SU-DHL-6 (cell line): ENCODE results near the gene AP1S1.

Experiments
- H2AFZ ChIP-seq: fragments of 200-600 bp; sonication (generic); 2 replicates; pipeline ENCODE4 v1.6.1; 2014; ENCODE audit warnings: low read depth, mild to moderate bottlenecking, moderate library complexity, mixed read lengths, antibody characterized with exemption, low read length; ENCODE audit not compliant: severe bottlenecking
- H3F3A ChIP-seq: fragments of 200-600 bp; shearing (Covaris generic); 2 replicates; pipeline ENCODE4 v1.6.0; 2016; ENCODE audit warnings: antibody characterized with exemption, mild to moderate bottlenecking; ENCODE audit not compliant: insufficient read depth
- H3K27ac ChIP-seq: fragments of 200-600 bp; sonication (generic); 2 replicates; pipeline ENCODE4 v1.5.1; 2016; ENCODE audit warnings: low read depth, mild to moderate bottlenecking, low read length, moderate library complexity, mixed read lengths
- H3K27me3 ChIP-seq: fragments of 200-600 bp; sonication (generic), shearing (Covaris generic); 2 replicates; pipeline ENCODE4 v1.6.0; 2014; ENCODE audit warnings: mild to moderate bottlenecking, low read length
- H3K36me3 ChIP-seq: fragments of 200-600 bp; sonication (generic); 2 replicates; pipeline ENCODE4 v1.6.1; 2014; ENCODE audit warnings: mild to moderate bottlenecking, low read length, mixed read lengths
- H3K4me2 ChIP-seq: fragments of 300-600, 200-600 bp; shearing (Covaris generic), sonication (generic); 2 replicates; pipeline ENCODE4 v1.6.0; 2014; ENCODE audit warnings: low read length, low read depth, mild to moderate bottlenecking; ENCODE audit not compliant: poor library complexity, severe bottlenecking
- H3K4me3 ChIP-seq: fragments of 200-600 bp; sonication (generic); 2 replicates; pipeline ENCODE4 v1.5.1; 2014; ENCODE audit warnings: antibody characterized with exemption, low read length, mild to moderate bottlenecking, mixed read lengths; ENCODE audit not compliant: insufficient read depth, poor library complexity, severe bottlenecking
- H3K79me2 ChIP-seq: fragments of 200-600 bp; sonication (generic); 2 replicates; pipeline ENCODE4 v1.6.1; 2014; ENCODE audit warnings: mild to moderate bottlenecking, low read length, moderate library complexity; ENCODE audit not compliant: insufficient read depth
- H3K9ac ChIP-seq: fragments of 200-600 bp; sonication (generic); 2 replicates; pipeline ENCODE4 v1.7.0; 2014; ENCODE audit warnings: mild to moderate bottlenecking, low read length
- H3K9me2 ChIP-seq: fragments of 200-600 bp; sonication (generic); replicated peaks from 2 replicates; pipeline ENCODE4 v1.6.1; 2014; ENCODE audit warnings: low read length; ENCODE audit not compliant: insufficient read depth
- H3K9me3 ChIP-seq: fragments of 200-600 bp; sonication (generic); 2 replicates; pipeline ENCODE4 v1.6.1; 2014; ENCODE audit warnings: low read length, mixed read lengths; ENCODE audit not compliant: insufficient read depth
- H4K20me1 ChIP-seq: fragments of 200-600 bp; sonication (generic); 2 replicates; pipeline ENCODE4 v1.6.1; 2014; ENCODE audit warnings: low read depth, mild to moderate bottlenecking, antibody characterized with exemption, low read length, moderate library complexity, mixed read lengths
- EZH2phosphoT487 ChIP-seq: fragments of 200-600 bp; sonication (generic), shearing (Covaris generic); conservative IDR thresholded peaks from 2 replicates; pipeline ENCODE4 v1.6.1; 2018; ENCODE audit warnings: mild to moderate bottlenecking, antibody characterized with exemption, low read length, moderate library complexity, mixed read lengths
- TF ChIP-seq, protein P1 (sequence below): fragments of 200-600 bp; sonication (generic); IDR thresholded peaks from one replicate; pipeline ENCODE4 v1.5.1; 2017; ENCODE audit warnings: antibody characterized with exemption, mild to moderate bottlenecking, low read length, moderate library complexity; ENCODE audit not compliant: insufficient read depth, poor library complexity, severe bottlenecking

Gene AP1S1

DNA sequence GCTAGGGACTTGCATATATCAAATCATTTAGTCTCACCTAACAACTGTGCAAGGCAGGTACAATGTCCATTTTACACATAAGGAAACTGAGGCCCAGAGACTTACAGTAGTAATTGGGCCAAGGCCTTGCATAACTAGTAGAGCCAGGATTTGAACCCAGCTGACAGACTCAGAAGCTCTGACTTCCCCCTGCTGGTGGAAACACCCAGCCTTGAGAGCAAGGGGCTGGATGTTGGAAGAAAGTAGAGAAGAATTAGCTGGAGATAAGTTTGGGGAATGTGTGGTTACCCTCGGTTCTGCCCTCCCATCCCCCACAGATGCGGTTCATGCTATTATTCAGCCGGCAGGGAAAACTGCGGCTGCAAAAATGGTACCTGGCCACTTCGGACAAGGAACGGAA, 2.0 kb downstream of the AP1S1 start:
- Histone ChIP-seq H2AFZ (no peak overlapping the region), H3K9me3 (no peaks in the 10 kb centered on the region), H3K9me2 (no peaks in the 10 kb centered on the region), H3K79me2 (no peaks in the 10 kb centered on the region), H3K4me3 (no peak overlapping the region), H3K36me3 (no peaks in the 10 kb centered on the region), H3K4me2 (no peak overlapping the region), H3K9ac (no peak overlapping the region), H3K27me3 (no peaks in the 10 kb centered on the region), H4K20me1 (no peaks in the 10 kb centered on the region), H3F3A (0 out of 2 replicates have a peak, but pooled peaks cover 9% of the 10 kb centered on the region), H3K27ac (no peak overlapping the region)
- TF ChIP-seq EZH2phosphoT487, result no peak
- TF ChIP-seq, protein P1, sequence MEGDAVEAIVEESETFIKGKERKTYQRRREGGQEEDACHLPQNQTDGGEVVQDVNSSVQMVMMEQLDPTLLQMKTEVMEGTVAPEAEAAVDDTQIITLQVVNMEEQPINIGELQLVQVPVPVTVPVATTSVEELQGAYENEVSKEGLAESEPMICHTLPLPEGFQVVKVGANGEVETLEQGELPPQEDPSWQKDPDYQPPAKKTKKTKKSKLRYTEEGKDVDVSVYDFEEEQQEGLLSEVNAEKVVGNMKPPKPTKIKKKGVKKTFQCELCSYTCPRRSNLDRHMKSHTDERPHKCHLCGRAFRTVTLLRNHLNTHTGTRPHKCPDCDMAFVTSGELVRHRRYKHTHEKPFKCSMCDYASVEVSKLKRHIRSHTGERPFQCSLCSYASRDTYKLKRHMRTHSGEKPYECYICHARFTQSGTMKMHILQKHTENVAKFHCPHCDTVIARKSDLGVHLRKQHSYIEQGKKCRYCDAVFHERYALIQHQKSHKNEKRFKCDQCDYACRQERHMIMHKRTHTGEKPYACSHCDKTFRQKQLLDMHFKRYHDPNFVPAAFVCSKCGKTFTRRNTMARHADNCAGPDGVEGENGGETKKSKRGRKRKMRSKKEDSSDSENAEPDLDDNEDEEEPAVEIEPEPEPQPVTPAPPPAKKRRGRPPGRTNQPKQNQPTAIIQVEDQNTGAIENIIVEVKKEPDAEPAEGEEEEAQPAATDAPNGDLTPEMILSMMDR, result no peak

DNA sequence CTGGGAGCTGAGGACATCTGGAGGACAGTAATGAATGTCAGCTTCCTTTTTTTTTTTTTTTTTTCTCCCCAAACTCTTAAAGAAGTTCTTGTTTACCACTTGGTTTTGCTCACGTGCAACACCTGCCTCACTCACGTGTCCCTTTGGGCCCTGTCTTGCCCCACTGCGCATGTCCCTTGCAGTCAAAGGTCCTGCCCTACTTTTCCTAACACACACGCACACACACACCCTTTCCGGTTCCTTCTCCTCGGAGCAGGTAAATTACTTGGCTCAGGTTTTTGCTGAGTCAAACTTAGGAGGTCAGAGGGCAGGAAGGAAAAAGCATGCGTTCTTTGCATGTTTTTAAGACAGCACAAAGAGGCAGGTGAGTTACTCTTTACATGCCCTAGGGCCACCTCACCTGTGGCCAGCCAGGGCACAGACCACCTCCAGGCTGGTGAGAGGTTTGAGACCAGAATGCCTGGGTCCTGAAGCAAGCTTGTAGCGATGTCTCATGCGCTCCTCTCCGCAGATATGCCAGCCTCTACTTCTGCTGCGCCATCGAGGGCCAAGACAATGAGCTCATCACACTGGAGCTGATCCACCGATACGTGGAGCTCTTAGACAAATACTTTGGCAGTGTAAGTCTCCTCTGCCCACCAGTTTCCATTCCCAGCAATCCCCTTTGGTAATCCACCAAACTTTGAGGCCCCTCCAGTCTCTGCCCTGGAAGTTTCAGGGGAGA, 2.8 kb downstream of the AP1S1 start:
- Histone ChIP-seq H3K27ac (no peak overlapping the region), H3K27me3 (no peaks in the 10 kb centered on the region), H3K9ac (no peak overlapping the region), H3K79me2 (no peaks in the 10 kb centered on the region), H3K4me2 (no peak overlapping the region), H2AFZ (no peak overlapping the region), H4K20me1 (no peaks in the 10 kb centered on the region), H3K9me3 (no peaks in the 10 kb centered on the region), H3F3A (peaks cover 10% of the 10 kb centered on the region; the same call in 1 of the 2 replicates), H3K36me3 (no peaks in the 10 kb centered on the region), H3K9me2 (no peaks in the 10 kb centered on the region), H3K4me3 (no peak overlapping the region)
- TF ChIP-seq, protein P1, result no peak
- no peak for TF ChIP-seq EZH2phosphoT487

DNA sequence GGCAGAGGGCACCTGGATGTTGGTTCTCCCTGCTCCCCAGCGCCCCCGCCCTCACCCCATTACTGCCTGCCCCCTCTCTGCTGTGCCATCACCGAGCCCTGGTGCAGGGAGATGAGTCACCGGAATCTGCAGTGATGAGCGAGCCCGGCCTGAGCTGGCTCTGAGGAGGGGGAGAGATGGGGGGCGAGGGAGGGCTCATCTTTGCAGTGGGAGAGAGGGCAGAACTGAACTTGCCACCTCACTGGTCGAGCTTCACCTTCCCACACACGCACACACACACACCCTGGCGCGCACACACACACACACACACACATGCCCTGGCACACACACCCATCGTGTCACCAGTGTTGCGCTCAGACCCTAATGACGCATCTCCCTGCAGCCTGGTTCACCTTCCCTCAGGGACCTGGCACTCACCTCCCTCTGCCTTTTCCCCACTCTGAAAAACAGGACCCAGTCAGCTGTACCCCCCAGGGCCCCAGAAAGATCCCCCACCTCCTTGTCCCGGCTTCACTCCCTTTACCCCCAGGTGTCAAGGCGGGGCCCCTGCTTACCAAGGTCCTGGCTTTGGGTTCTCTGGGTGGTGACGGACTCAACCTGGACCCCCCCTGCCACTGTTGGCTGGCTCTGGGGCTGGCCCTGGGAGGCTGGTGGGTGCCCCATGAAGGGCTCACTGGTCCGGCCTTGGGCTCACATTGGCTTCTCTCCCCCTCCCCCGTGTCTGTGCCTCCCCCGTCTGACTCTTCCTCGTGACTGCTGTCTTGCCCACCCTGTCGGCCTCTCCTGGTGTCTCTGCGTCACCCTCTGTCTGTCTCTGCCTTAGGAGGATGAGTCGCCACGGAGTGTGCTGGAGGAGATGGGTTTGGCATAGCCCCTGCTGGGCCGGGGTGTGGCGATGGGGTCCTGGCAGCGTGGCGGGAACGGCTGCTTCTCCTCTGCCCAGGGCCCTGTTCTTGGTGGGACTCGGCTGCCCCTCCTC, 5.7 kb downstream of the AP1S1 start:
- no peaks in the 10 kb centered on the region for H3K9me3 ChIP-seq
- no peaks in the 10 kb centered on the region for H3K9me2 ChIP-seq
- no peak overlapping the region for H3K27ac ChIP-seq
- H4K20me1 ChIP-seq, result no peaks in the 10 kb centered on the region
- TF ChIP-seq, protein P1, result no peak
- no peak for TF ChIP-seq EZH2phosphoT487
- H3K27me3 ChIP-seq, result no peaks in the 10 kb centered on the region
- H3K4me2 ChIP-seq, result no peak overlapping the region
- no peaks in the 10 kb centered on the region for H3K79me2 ChIP-seq
- H3K36me3 ChIP-seq, result no peaks in the 10 kb centered on the region
- peaks cover 16% of the 10 kb centered on the region; the same call in 1 of the 2 replicates for H3F3A ChIP-seq
- no peak overlapping the region for H3K4me3 ChIP-seq
- no peak overlapping the region for H3K9ac ChIP-seq
- no peak overlapping the region for H2AFZ ChIP-seq
